Left cardiac atrium (tissue), 4 donors: Measurements from ENCODE around the gene FHOD3. TPM values are rescaled to one million over a fixed set of nuclear protein-coding genes. Genes with fewer than 3 reads are reported as not detected.

ENCODE experiments used
- ATAC-seq, 2 donors: fragments of 200-7000 bp; cut with Tn5 transposase; one replicate each; pipeline ENCODE4 v1.9.1; 2020; ENCODE audit warnings: mild to moderate bottlenecking in 2 of 2, moderate library complexity in 2 of 2
- DNase-seq: peaks from one replicate; pipeline ENCODE4 v3.0.0-alpha.2; 2020
- intact Hi-C, 2 donors: fragments of 100-400 bp; cut with DNase I; formaldehyde crosslinking; loops; one replicate each; pipeline versions ENCODE4 v1.14.1 to v1.15.1; 2022 to 2023
- long read RNA-seq: library from polyadenylated mRNA; unstranded; transcript quantifications from one replicate; pipeline ENCODE4 v2.0.0, GENCODE V29; 2021
- total RNA-seq, 2 donors: library from RNA; stranded (reverse); fragmentation: NEBNext Ultra II Directional; extraction: Animal tissue kit (Norgen Biotek cat#: 25700); gene quantifications; one replicate each; pipeline ENCODE4 v1.2.1, GENCODE V29; 2021
- donor health status: DM: no; HTN: yes; CAD: no.
- donor health status: DM: no; HTN: yes; CAD: no; lungs with severe emphysema.
- donor health status: DM: yes; HTN: yes; CAD: no.
- donor health status: Dilated cardiomyopathy.

FHOD3 gene
- 100 to 1,000 TPM; 117 to 119 TPM for total RNA-seq
- long read RNA-seq, partial matches to known transcripts = 19 of 29 reads
- long read RNA-seq, other reads (novel, unspliced or antisense) = 10 of 29 reads

GRCh38 chr18:36297417-36298125, at the start of gene FHOD3:
TSS of gene FHOD3 (plus strand) at chr18:36297713. CDS start at chr18:36297836, 123 bp downstream.
- intact Hi-C loops = loop anchor here (5.0 to 10.0 kb wide), 3 partner anchors 35 to 277 kb away; no protein-coding TSS in a partner anchor
- DNase-seq (peak; percentile 76), ATAC-seq (peak; percentile 88 to 92)

GRCh38 chr18:36249392-36249791, 48.1 kb upstream of the FHOD3 start:
- DNase-seq = no peak
- ATAC-seq = no peak
- intact Hi-C loops = no loop called here

- ATAC-seq (no peak), DNase-seq (no peak)
- intact Hi-C loops = no loop called here
These were observed 46.7 kb upstream of the FHOD3 start for GRCh38 chr18:36250827-36251226.

GRCh38 chr18:36255072-36255698, 42.3 kb upstream of the FHOD3 start:
- intact Hi-C loops = no loop called here
- no peak for ATAC-seq
- no peak for DNase-seq

- intact Hi-C loops = no loop called here
- ATAC-seq (no peak), DNase-seq (no peak)
These were observed 41.4 kb upstream of the FHOD3 start for GRCh38 chr18:36256094-36256493.

GRCh38 chr18:36262971-36263370, 34.5 kb upstream of the FHOD3 start:
- intact Hi-C loops = no loop called here
- ATAC-seq (no peak), DNase-seq (no peak)

- ATAC-seq (no peak), DNase-seq (no peak)
- intact Hi-C loops = no loop called here
These were observed 33.2 kb upstream of the FHOD3 start for GRCh38 chr18:36264283-36264682.

GRCh38 chr18:36265015-36265414, 32.5 kb upstream of the FHOD3 start:
- ATAC-seq (peak in 1 of 2 donors; percentile 52), DNase-seq (no peak)
- intact Hi-C loops = no loop called here

- intact Hi-C loops = no loop called here
- DNase-seq = no peak
These were observed 28.4 kb upstream of the FHOD3 start for GRCh38 chr18:36269157-36269556.

GRCh38 chr18:36271153-36271552, 26.4 kb upstream of the FHOD3 start:
- DNase-seq (no peak), ATAC-seq (no peak)
- intact Hi-C loops = loop anchor here in 1 of 2 donors (10.0 kb wide), 1 partner anchor 66 kb away; no protein-coding TSS in a partner anchor

More at GRCh38 chr18:36269157-36269556, 28.4 kb upstream of the FHOD3 start:
- ATAC-seq = no peak

GRCh38 chr18:36273347-36273746, 24.2 kb upstream of the FHOD3 start:
- ATAC-seq (no peak), DNase-seq (no peak)
- intact Hi-C loops = loop anchor here in 1 of 2 donors (10.0 kb wide), 1 partner anchor 69 kb away; no protein-coding TSS in a partner anchor

GRCh38 chr18:36274083-36274715, 23.3 kb upstream of the FHOD3 start:
- ATAC-seq = no peak
- no peak for DNase-seq
- intact Hi-C loops = loop anchor here in 1 of 2 donors (10.0 kb wide), 1 partner anchor 69 kb away; no protein-coding TSS in a partner anchor

- ATAC-seq (no peak), DNase-seq (no peak)
- intact Hi-C loops = loop anchor here in 1 of 2 donors (5.0 to 10.0 kb wide), 2 partner anchors 71 to 253 kb away; no protein-coding TSS in a partner anchor
These were observed 22.0 kb upstream of the FHOD3 start for GRCh38 chr18:36275561-36275960.

GRCh38 chr18:36279001-36279400, 18.5 kb upstream of the FHOD3 start:
- intact Hi-C loops = loop anchor here in 1 of 2 donors (5.0 to 10.0 kb wide), 2 partner anchors 74 to 257 kb away; no protein-coding TSS in a partner anchor
- ATAC-seq (no peak), DNase-seq (no peak)

- no peak for ATAC-seq
- intact Hi-C loops = loop anchor here (2.0 to 10.0 kb wide), 3 partner anchors 180 to 527 kb away; no protein-coding TSS in a partner anchor
These were observed 15.6 kb upstream of the FHOD3 start for GRCh38 chr18:36281936-36282335.

GRCh38 chr18:36283448-36283847, 14.1 kb upstream of the FHOD3 start:
- ATAC-seq = no peak
- DNase-seq = no peak
- intact Hi-C loops = loop anchor here (2.0 to 10.0 kb wide), 3 partner anchors 181 to 529 kb away; no protein-coding TSS in a partner anchor

More at GRCh38 chr18:36281936-36282335, 15.6 kb upstream of the FHOD3 start:
- no peak for DNase-seq

GRCh38 chr18:36284268-36284667, 13.2 kb upstream of the FHOD3 start:
- DNase-seq (no peak), ATAC-seq (no peak)
- intact Hi-C loops = loop anchor here (5.0 to 10.0 kb wide), 2 partner anchors 182 to 529 kb away; no protein-coding TSS in a partner anchor

- ATAC-seq = peak in 1 of 2 donors; percentile 41
- intact Hi-C loops = loop anchor here (1.0 to 10.0 kb wide), 3 partner anchors 182 to 530 kb away; no protein-coding TSS in a partner anchor
- DNase-seq = no peak
These were observed 12.7 kb upstream of the FHOD3 start for GRCh38 chr18:36284671-36285295.

- ATAC-seq = no peak
- DNase-seq = no peak
- intact Hi-C loops = loop anchor here in 1 of 2 donors (10.0 kb wide), 1 partner anchor 533 kb away; no protein-coding TSS in a partner anchor
These were observed 9.9 kb upstream of the FHOD3 start for GRCh38 chr18:36287653-36288052.
